Peyer's patch (tissue), 4 donors: ENCODE results near the gene IGLL1. TPM values are rescaled to one million over a fixed set of nuclear protein-coding genes. Genes with fewer than 3 reads are reported as not detected.
A peak's percentile ranks its signal among the peaks of the same experiment; 100 is the strongest.
"Not testable (repeated sequence)": the region's sequence is repeated elsewhere in the genome, so short reads cannot be mapped to it uniquely, and the experiment has no call there.

Source experiments
- DNase-seq, 3 donors: peaks; one replicate each; pipeline ENCODE4 v3.0.0-alpha.2; 2017 to 2019
- H3K27ac ChIP-seq, 4 donors: fragments of 200-600 bp; sonication (generic); one replicate each; pipeline ENCODE4 v1.5.1; 2016 to 2019
- H3K27me3 ChIP-seq, 2 donors: fragments of 200-600 bp; sonication (generic); one replicate each; pipeline ENCODE4 v1.5.1; 2019
- H3K36me3 ChIP-seq, 3 donors: fragments of 200-600 bp; sonication (generic); one replicate each; pipeline ENCODE4 v1.5.1; 2016 to 2019
- H3K4me1 ChIP-seq, 4 donors: fragments of 200-600 bp; sonication (generic); one replicate each; pipeline ENCODE4 v1.5.1; 2016 to 2019
- H3K4me3 ChIP-seq, 4 donors: fragments of 200-600 bp; sonication (generic); 1 replicate in 3 of 4; 2 replicates in 1 of 4; pipeline ENCODE4 v1.5.1; 2016 to 2019; ENCODE audit warnings: mild to moderate bottlenecking in 1 of 4
- H3K9me3 ChIP-seq, 4 donors: fragments of 200-600 bp; sonication (generic); one replicate each; pipeline ENCODE4 v1.5.1; 2016 to 2019; ENCODE audit warnings: mild to moderate bottlenecking in 1 of 4
- CTCF ChIP-seq, 6 experiments: fragments of 450-650 bp in 4 of 6; fragments of 200-600 bp in 2 of 6; sonication (generic) in 1 of 6; IDR thresholded peaks; one replicate each; pipeline ENCODE4 v1.5.1; 2017 to 2019; ENCODE audit warnings: antibody characterized with exemption in 6 of 6, mild to moderate bottlenecking in 3 of 6, moderate library complexity in 1 of 6
- POLR2A ChIP-seq, 2 donors: fragments of 450-650 bp; IDR thresholded peaks; one replicate each; pipeline ENCODE4 v1.5.1; 2017; ENCODE audit warnings: antibody characterized with exemption in 2 of 2, mild to moderate bottlenecking in 2 of 2, moderate library complexity in 2 of 2
- total RNA-seq, 4 donors: library from RNA; depleted of rRNA; stranded (reverse); fragments of >200 nt; gene quantifications; one replicate each; pipeline ENCODE4 v1.1.0, GENCODE V29; 2016

Gene IGLL1
- total RNA-seq, 4 donors from 2014 or later, result not detected

DNA sequence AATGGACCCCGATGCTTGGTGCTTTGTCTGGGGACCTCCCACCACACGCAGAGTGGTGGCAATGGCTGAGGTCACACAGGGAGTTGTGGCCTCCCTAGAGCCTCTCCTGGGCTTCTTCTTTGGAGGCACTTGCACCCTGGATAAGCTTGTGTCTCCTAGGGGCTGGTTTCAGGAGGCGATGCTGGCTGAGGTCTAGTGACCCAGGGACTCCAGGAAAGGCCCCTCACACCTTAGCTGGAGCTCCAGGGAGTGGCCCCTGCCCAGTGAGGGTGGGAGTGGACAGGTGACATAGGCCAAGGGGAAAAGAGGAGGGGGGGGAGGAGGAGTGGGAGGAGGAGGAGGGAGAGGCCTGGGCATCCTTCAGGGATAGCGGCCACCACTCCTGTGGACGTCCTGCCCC, 810 bp downstream of the IGLL1 start:
- H3K9me3 ChIP-seq, result no peaks in the 10 kb centered on the region
- no peak for TF ChIP-seq POLR2A (IDR thresholded peaks at IDR 0.05)
- TF ChIP-seq CTCF (IDR thresholded peaks at IDR 0.05), result no peak
- H3K27me3 ChIP-seq, result no peaks in the 10 kb centered on the region
- no peaks in the 10 kb centered on the region for H3K4me1 ChIP-seq
- no peak for DNase-seq
- H3K4me3 ChIP-seq, result no peak overlapping the region
- no peak overlapping the region for H3K27ac ChIP-seq
- no peaks in the 10 kb centered on the region for H3K36me3 ChIP-seq

GRCh38 chr22:23578306-23578705, 1.8 kb downstream of the IGLL1 start:
- no peak overlapping the region for H3K4me3 ChIP-seq
- TF ChIP-seq POLR2A (IDR thresholded peaks at IDR 0.05), result no peak
- TF ChIP-seq CTCF (IDR thresholded peaks at IDR 0.05), result no peak
- H3K4me1 ChIP-seq, result no peaks in the 10 kb centered on the region
- H3K9me3 ChIP-seq, result no peaks in the 10 kb centered on the region
- H3K27ac ChIP-seq, result no peak overlapping the region
- H3K27me3 ChIP-seq, result no peaks in the 10 kb centered on the region
- H3K36me3 ChIP-seq, result no peaks in the 10 kb centered on the region
- DNase-seq, result no peak

DNA sequence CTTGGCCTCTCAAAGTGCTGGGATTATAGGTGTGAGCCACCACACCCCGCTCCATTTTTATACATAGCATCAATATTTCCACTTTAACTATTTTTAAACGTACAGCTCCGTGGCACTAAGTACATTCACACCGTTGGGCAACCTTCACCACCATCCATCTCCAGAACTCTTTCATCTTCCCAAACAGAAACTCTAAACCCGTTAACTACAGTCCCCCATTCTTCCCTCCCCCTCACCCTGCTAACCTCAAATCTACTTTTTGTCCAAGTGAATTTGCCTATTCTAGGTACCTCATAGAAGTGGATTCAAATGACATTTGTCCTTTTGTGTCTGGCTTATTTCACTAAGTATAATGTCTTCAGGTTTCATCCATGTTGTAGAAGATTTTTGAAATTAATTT, 3.4 kb downstream of the IGLL1 start:
- TF ChIP-seq CTCF (IDR thresholded peaks at IDR 0.05) (no peak), POLR2A (IDR thresholded peaks at IDR 0.05) (no peak)
- Histone ChIP-seq H3K4me3 (no peak overlapping the region), H3K27ac (no peak overlapping the region), H3K27me3 (no peaks in the 10 kb centered on the region), H3K4me1 (no peaks in the 10 kb centered on the region), H3K36me3 (no peaks in the 10 kb centered on the region), H3K9me3 (no peaks in the 10 kb centered on the region)
- no peak for DNase-seq

- Histone ChIP-seq H3K4me1 (no peaks in the 10 kb centered on the region), H3K36me3 (no peaks in the 10 kb centered on the region), H3K27me3 (no peaks in the 10 kb centered on the region), H3K9me3 (no peaks in the 10 kb centered on the region), H3K4me3 (no peak overlapping the region), H3K27ac (no peak overlapping the region)
- no peak for TF ChIP-seq CTCF (IDR thresholded peaks at IDR 0.05)
- no peak for TF ChIP-seq POLR2A (IDR thresholded peaks at IDR 0.05)
- peak in 1 of 3 donors; percentile 24 for DNase-seq
These were observed 4.5 kb downstream of the IGLL1 start for GRCh38 chr22:23575601-23576000.

- Histone ChIP-seq H3K9me3 (no peaks in the 10 kb centered on the region), H3K27ac (no peak overlapping the region), H3K27me3 (no peaks in the 10 kb centered on the region), H3K4me3 (no peak overlapping the region), H3K4me1 (no peaks in the 10 kb centered on the region), H3K36me3 (no peaks in the 10 kb centered on the region)
- peak in 1 of 3 donors; percentile 24 for DNase-seq
- TF ChIP-seq POLR2A (IDR thresholded peaks at IDR 0.05), result no peak
- TF ChIP-seq CTCF (IDR thresholded peaks at IDR 0.05), result no peak
These were observed 5.2 kb downstream of the IGLL1 start for GRCh38 chr22:23574877-23575276.

DNA sequence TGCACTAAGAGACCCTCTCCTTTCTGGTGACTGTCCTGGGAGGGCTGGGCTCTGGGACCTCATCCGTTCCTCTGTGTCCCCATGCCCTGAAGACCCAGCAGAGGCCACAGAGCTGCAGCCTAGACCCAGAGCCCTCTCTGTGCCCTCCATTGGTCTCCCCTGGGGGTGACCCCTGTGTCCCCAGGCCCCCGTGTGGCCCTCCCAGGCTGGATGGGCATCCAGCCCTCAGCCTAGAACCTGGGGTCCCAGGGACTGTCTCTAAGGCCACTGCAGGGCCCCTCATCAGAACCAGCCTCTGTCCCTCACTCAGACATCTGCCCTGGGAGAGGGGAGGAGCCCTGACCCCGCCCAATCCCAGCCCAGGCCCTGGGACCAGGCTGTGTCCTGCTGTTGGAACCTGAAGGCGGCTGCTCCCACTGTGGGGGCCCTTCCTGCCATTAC, 5.7 kb downstream of the IGLL1 start:
- Histone ChIP-seq H3K27ac (no peak overlapping the region), H3K4me1 (no peaks in the 10 kb centered on the region), H3K36me3 (no peaks in the 10 kb centered on the region), H3K4me3 (no peak overlapping the region), H3K9me3 (no peaks in the 10 kb centered on the region), H3K27me3 (no peaks in the 10 kb centered on the region)
- TF ChIP-seq POLR2A (IDR thresholded peaks at IDR 0.05) (no peak), CTCF (IDR thresholded peaks at IDR 0.05) (no peak)
- peak in 1 of 3 donors; percentile 42 for DNase-seq

GRCh38 chr22:23573701-23574235, 6.3 kb downstream of the IGLL1 start:
- H3K27me3 ChIP-seq, H3K27ac ChIP-seq, H3K36me3 ChIP-seq, H3K9me3 ChIP-seq, H3K4me3 ChIP-seq, H3K4me1 ChIP-seq: not testable (repeated sequence)
- DNase-seq, result peak in 1 of 3 donors; percentile 4

- H3K4me1 ChIP-seq, H3K36me3 ChIP-seq, H3K4me3 ChIP-seq, H3K9me3 ChIP-seq, H3K27ac ChIP-seq, H3K27me3 ChIP-seq: not testable (repeated sequence)
- DNase-seq, result peak in 1 of 3 donors; percentile 29
These were observed 7.0 kb downstream of the IGLL1 start for GRCh38 chr22:23573106-23573505.
